H1 (cell line): ENCODE data around the gene PDE3A. TPM values are rescaled to one million over a fixed set of nuclear protein-coding genes. Genes with fewer than 3 reads are reported as not detected.

ENCODE experiments used
- CTCF ChIA-PET: fragments of 300-600 bp; sonication (Branson Sonifier 250); formaldehyde crosslinking; loops from one replicate; lab custom pipeline; 2021; ENCODE audit not compliant: partially characterized antibody; lab: Charles Lee
- POLR2A ChIA-PET: fragments of 300-600 bp; sonication (Branson Sonifier 250); formaldehyde crosslinking; loops from one replicate; lab custom pipeline; 2021; ENCODE audit warnings: inconsistent platforms; ENCODE audit not compliant: partially characterized antibody; lab: Charles Lee
- DNase-seq, 2 experiments: peaks; one replicate each; pipeline versions ENCODE4 v3.0.0 to v3.0.0-alpha.2; 2010 to 2022; ENCODE audit warnings: low spot score in 2 of 2, low read depth in 1 of 2, mixed read lengths in 1 of 2
- FAIRE-seq: peaks from 2 replicates; lab custom pipeline; 2011; peaks lifted over from hg19 to GRCh38; lab: Jason Lieb, UNC
- H2AFZ ChIP-seq: 2 replicates; pipeline ENCODE4 v1.8.1; 2012; ENCODE audit warnings: low read length, inconsistent platforms
- H2AK5ac ChIP-seq: 2 replicates; pipeline ENCODE4 v1.6.1; 2013; ENCODE audit warnings: low read depth, low read length
- H2BK120ac ChIP-seq: replicated peaks from 2 replicates; pipeline ENCODE3; 2013; ENCODE audit warnings: low read depth, low read length, inconsistent platforms
- H2BK12ac ChIP-seq: 2 replicates; pipeline ENCODE4 v1.6.1; 2013; ENCODE audit warnings: low read depth, low read length
- H2BK15ac ChIP-seq: 2 replicates; pipeline ENCODE4 v1.6.1; 2013; ENCODE audit warnings: low read length
- H2BK20ac ChIP-seq: 2 replicates; pipeline ENCODE4 v1.6.1; 2013; ENCODE audit warnings: low read length
- H2BK5ac ChIP-seq: 2 replicates; pipeline ENCODE4 v1.6.1; 2013; ENCODE audit warnings: low read depth, low read length
- H3K14ac ChIP-seq: 2 replicates; pipeline ENCODE4 v1.6.1; 2013; ENCODE audit warnings: inconsistent platforms; ENCODE audit not compliant: insufficient read length
- H3K18ac ChIP-seq: 2 replicates; pipeline ENCODE4 v1.6.1; 2013; ENCODE audit warnings: low read length; ENCODE audit errors: extremely low read depth
- H3K23ac ChIP-seq: 2 replicates; pipeline ENCODE4 v1.6.1; 2013; ENCODE audit warnings: inconsistent platforms; ENCODE audit not compliant: insufficient read length
- H3K23me2 ChIP-seq: 2 replicates; pipeline ENCODE4 v1.6.1; 2013; ENCODE audit warnings: low read depth, low read length
- H3K27ac ChIP-seq: 2 replicates; pipeline ENCODE4 v1.6.1; 2011; ENCODE audit warnings: low read depth, low read length, inconsistent platforms
- H3K27me3 ChIP-seq, 4 experiments: replicated peaks in 1 of 4; 1 replicate in 1 of 4; 2 replicates in 3 of 4; pipeline versions ENCODE4 v1.6.1 to v1.8.1; 2011 to 2013; ENCODE audit warnings: low read length in 3 of 4, mild to moderate bottlenecking in 3 of 4, inconsistent platforms in 2 of 4, mixed read lengths in 2 of 4, moderate library complexity in 1 of 4; ENCODE audit not compliant: control insufficient read depth in 3 of 4, insufficient read depth in 3 of 4; ENCODE audit errors: extremely low read depth in 1 of 4
- H3K36me3 ChIP-seq, 4 experiments: 2 replicates each; pipeline versions ENCODE4 v1.6.1 to v1.8.1; 2011 to 2013; ENCODE audit warnings: mild to moderate bottlenecking in 4 of 4, low read length in 3 of 4, moderate library complexity in 2 of 4, control low read depth in 1 of 4, inconsistent platforms in 1 of 4; ENCODE audit not compliant: insufficient read depth in 4 of 4, control insufficient read depth in 2 of 4
- H3K4ac ChIP-seq: replicated peaks from 2 replicates; pipeline ENCODE3; 2013; ENCODE audit warnings: low read length, low read depth, mixed read lengths, inconsistent platforms; ENCODE audit not compliant: insufficient read length
- H3K4me1 ChIP-seq, 4 experiments: replicated peaks in 1 of 4; 1 replicate in 1 of 4; 2 replicates in 3 of 4; pipeline versions ENCODE4 v1.6.1 to v1.8.1; 2011 to 2013; ENCODE audit warnings: low read length in 3 of 4, inconsistent platforms in 2 of 4, mixed read lengths in 1 of 4; ENCODE audit not compliant: insufficient read depth in 4 of 4, control insufficient read depth in 3 of 4
- H3K4me2 ChIP-seq, 2 experiments: 2 replicates each; pipeline versions ENCODE4 v1.6.1 to v1.8.1; 2011 to 2013; ENCODE audit warnings: low read depth in 2 of 2, low read length in 2 of 2, control low read depth in 1 of 2, inconsistent platforms in 1 of 2, mild to moderate bottlenecking in 1 of 2; ENCODE audit not compliant: insufficient read depth in 1 of 2
- H3K4me3 ChIP-seq, 4 experiments: fragments of 200-600, 300-600 bp in 1 of 4; sonication (generic), shearing (Covaris generic), sonication (Bioruptor Twin) in 1 of 4; 2 replicates each; pipeline versions ENCODE4 v1.5.1 to v1.8.1; 2011 to 2016; ENCODE audit warnings: low read length in 4 of 4, low read depth in 3 of 4, control low read depth in 2 of 4, inconsistent platforms in 2 of 4, mild to moderate bottlenecking in 2 of 4, mixed read lengths in 1 of 4, moderate library complexity in 1 of 4; ENCODE audit not compliant: insufficient read depth in 2 of 4; ENCODE audit errors: extremely low read depth in 1 of 4
- H3K56ac ChIP-seq: replicated peaks from 2 replicates; pipeline ENCODE3; 2013; ENCODE audit warnings: low read depth, mild to moderate bottlenecking, mixed read lengths, low read length, inconsistent platforms; ENCODE audit not compliant: insufficient read length
- H3K79me1 ChIP-seq: 2 replicates; pipeline ENCODE4 v1.6.1; 2013; ENCODE audit warnings: low read depth, low read length, control low read depth
- H3K79me2 ChIP-seq, 2 experiments: 2 replicates each; pipeline versions ENCODE4 v1.6.1 to v1.8.1; 2012 to 2013; ENCODE audit warnings: low read length in 2 of 2, mild to moderate bottlenecking in 2 of 2, inconsistent platforms in 1 of 2; ENCODE audit not compliant: insufficient read depth in 2 of 2, control insufficient read depth in 1 of 2
- H3K9ac ChIP-seq, 4 experiments: replicated peaks in 1 of 4; 1 replicate in 1 of 4; 2 replicates in 3 of 4; pipeline versions ENCODE4 v1.6.1 to v1.8.1; 2011 to 2013; ENCODE audit warnings: low read depth in 3 of 4, low read length in 3 of 4, control low read depth in 2 of 4, mild to moderate bottlenecking in 2 of 4, moderate library complexity in 2 of 4, inconsistent platforms in 1 of 4; ENCODE audit errors: extremely low read depth in 1 of 4
- H3K9me3 ChIP-seq, 2 experiments: 2 replicates each; pipeline versions ENCODE4 v1.6.1 to v1.8.1; 2012 to 2013; ENCODE audit warnings: mild to moderate bottlenecking in 2 of 2, moderate library complexity in 2 of 2, control low read depth in 1 of 2, inconsistent platforms in 1 of 2, low read depth in 1 of 2, low read length in 1 of 2, mixed read lengths in 1 of 2; ENCODE audit not compliant: insufficient read depth in 2 of 2
- H4K20me1 ChIP-seq, 2 experiments: replicated peaks in 1 of 2; 2 replicates each; pipeline versions ENCODE3 to v1.8.1; 2011 to 2013; ENCODE audit warnings: inconsistent platforms in 2 of 2, low read length in 2 of 2, mild to moderate bottlenecking in 1 of 2; ENCODE audit not compliant: insufficient read depth in 2 of 2, control insufficient read depth in 1 of 2
- H4K5ac ChIP-seq: 2 replicates; pipeline ENCODE4 v1.6.1; 2013; ENCODE audit warnings: low read length, low read depth, mixed read lengths, inconsistent platforms; ENCODE audit not compliant: insufficient read length
- H4K8ac ChIP-seq: 2 replicates; pipeline ENCODE4 v1.8.0; 2013; ENCODE audit warnings: mild to moderate bottlenecking, moderate library complexity, low read length, inconsistent platforms; ENCODE audit not compliant: insufficient read depth; ENCODE audit errors: extremely low read depth
- H4K91ac ChIP-seq: replicated peaks from 2 replicates; pipeline ENCODE3; 2013; ENCODE audit warnings: low read length, mixed read lengths, inconsistent platforms; ENCODE audit not compliant: insufficient read length
- BACH1 ChIP-seq: IDR thresholded peaks from 2 replicates; pipeline ENCODE4 v1.6.1; 2012; ENCODE audit warnings: low read length, improper control_type of control experiment
- CBX5 ChIP-seq: fragments of 300-800, 300-1000 bp; sonication (generic); IDR thresholded peaks from 2 replicates; pipeline ENCODE4 v1.7.1; 2016; ENCODE audit warnings: antibody characterized with exemption, low read length, low read depth
- CBX8 ChIP-seq: fragments of 300-800, 300-1000 bp; sonication (generic); IDR thresholded peaks from 2 replicates; pipeline ENCODE4 v1.7.1; 2016; ENCODE audit warnings: low read depth, low read length, borderline replicate concordance
- EZH2 ChIP-seq: fragments of 200-600 bp; sonication (generic); IDR thresholded peaks from 2 replicates; pipeline ENCODE4 v1.7.1; 2012; ENCODE audit warnings: low read depth, mild to moderate bottlenecking, moderate library complexity, low read length, inconsistent platforms; ENCODE audit not compliant: severe bottlenecking
- POLR2A ChIP-seq, 2 experiments: IDR thresholded peaks; 1 replicate in 1 of 2; 2 replicates in 1 of 2; pipeline ENCODE4 v1.6.1; 2011; ENCODE audit warnings: low read depth in 2 of 2, low read length in 2 of 2, mild to moderate bottlenecking in 2 of 2; ENCODE audit errors: control extremely low read depth in 1 of 2
- SP1 ChIP-seq: IDR thresholded peaks from 2 replicates; pipeline ENCODE4 v1.6.1; 2011; ENCODE audit warnings: low read depth, low read length
- SUZ12 ChIP-seq: fragments of 200-600 bp; sonication (generic); IDR thresholded peaks from 2 replicates; pipeline ENCODE4 v1.6.1; 2012; ENCODE audit warnings: mild to moderate bottlenecking, inconsistent platforms, low read length, moderate library complexity, mixed read lengths
- TCF12 ChIP-seq: IDR thresholded peaks from 2 replicates; pipeline ENCODE4 v1.6.1; 2011; ENCODE audit warnings: low read depth, mild to moderate bottlenecking, low read length
- WGBS, 2 experiments: shearing (Covaris generic) in 1 of 2; methylation state at CpG; one replicate each; pipeline versions ENCODE4 v1.1.6 to v1.1.7; 2013 to 2015; ENCODE audit warnings: low lambda C conversion rate in 2 of 2, mixed read lengths in 2 of 2, inconsistent platforms in 1 of 2, low coverage in 1 of 2, missing lambda C conversion rate in 1 of 2; ENCODE audit not compliant: insufficient replicate concordance in 2 of 2, insufficient coverage in 1 of 2, insufficient read length in 1 of 2; ENCODE audit errors: extremely low coverage in 1 of 2, missing lambda C conversion rate in 1 of 2; 5-methylcytosine and 5-hydroxymethylcytosine counted together
- polyA plus RNA-seq, 7 experiments: library from polyadenylated mRNA; depleted of rRNA in 3 of 7; stranded (reverse) in 5 of 7; unstranded in 2 of 7; fragments of >200 nt in 5 of 7; fragments of 200-250 nt in 2 of 7; gene quantifications; 1 replicate in 5 of 7; 2 replicates in 1 of 7; 4 replicates in 1 of 7; pipeline versions ENCODE4 v1.2.1 to v1.2.3, GENCODE V29; 2011 to 2013; ENCODE audit warnings: missing spikeins in 2 of 7, mixed read lengths in 2 of 7
- total RNA-seq: library from RNA; stranded (reverse); fragmentation: NEBNext Ultra II Directional; extraction: Animal tissue kit (Norgen Biotek cat#: 25700); gene quantifications from 2 replicates; pipeline ENCODE4 v1.2.1, GENCODE V29; 2021
- TF ChIP-seq, protein P1 (sequence below): IDR thresholded peaks from 2 replicates; pipeline ENCODE4 v1.6.1; 2012; ENCODE audit warnings: low read length, inconsistent platforms
- TF ChIP-seq, protein P2 (sequence below): IDR thresholded peaks from 2 replicates; pipeline ENCODE4 v1.6.1; 2012; ENCODE audit warnings: inconsistent platforms

Gene PDE3A
- total and polyA plus RNA-seq, 2 of the 8 experiments (the other 6 are each of a cell fraction or from before 2014, with no cell fraction given), result 1.4 to 3.4 TPM

DNA sequence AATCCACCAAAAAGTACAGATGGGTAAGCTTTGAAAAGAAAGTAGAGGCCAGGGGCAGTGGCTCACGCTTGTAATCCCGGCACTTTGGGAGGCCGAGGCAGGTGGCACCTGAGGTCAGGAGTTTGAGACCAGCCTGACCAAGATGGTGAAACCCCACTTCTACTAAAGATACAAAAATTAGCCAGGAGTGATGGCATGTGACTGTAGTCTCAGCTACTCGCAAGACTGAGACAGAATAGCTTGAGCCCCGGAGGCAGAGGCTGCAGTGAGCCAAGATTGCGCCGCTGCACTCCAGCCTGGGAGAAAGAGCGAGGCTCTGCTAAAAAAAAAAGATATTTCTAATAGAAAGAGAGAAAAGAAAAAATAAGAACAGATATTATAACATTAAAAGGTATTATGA, 192.6 kb downstream of the PDE3A start:
- no peaks in the 10 kb centered on the region for H3K4me1 ChIP-seq
- no peak overlapping the region for H4K91ac ChIP-seq
- H3K9me3 ChIP-seq, result no peaks in the 10 kb centered on the region; a peak in 1 of 4 replicates
- CTCF ChIA-PET, result interaction anchor here (0.8 to 1.3 kb wide), 3 partner anchors 9 to 12 kb away, joined by 3 to 6 read pairs (median 3); no protein-coding TSS in a partner anchor
- DNase-seq (no peak), FAIRE-seq (no peak)
- H4K20me1 ChIP-seq, result no peaks in the 10 kb centered on the region
- no peak overlapping the region for H2AFZ ChIP-seq
- H2BK5ac ChIP-seq, result no peak overlapping the region
- POLR2A ChIA-PET, result no interaction called here
- no peaks in the 10 kb centered on the region for H3K79me2 ChIP-seq
- no peak overlapping the region for H3K4ac ChIP-seq
- H3K4me2 ChIP-seq, result no peak overlapping the region
- H3K56ac ChIP-seq, result no peak overlapping the region
- no peak overlapping the region for H2BK15ac ChIP-seq
- no peaks in the 10 kb centered on the region for H3K79me1 ChIP-seq
- H2BK120ac ChIP-seq, result no peak overlapping the region
- TF ChIP-seq EZH2, result no peak
- TF ChIP-seq CBX8, result no peak
- TF ChIP-seq, protein P1, sequence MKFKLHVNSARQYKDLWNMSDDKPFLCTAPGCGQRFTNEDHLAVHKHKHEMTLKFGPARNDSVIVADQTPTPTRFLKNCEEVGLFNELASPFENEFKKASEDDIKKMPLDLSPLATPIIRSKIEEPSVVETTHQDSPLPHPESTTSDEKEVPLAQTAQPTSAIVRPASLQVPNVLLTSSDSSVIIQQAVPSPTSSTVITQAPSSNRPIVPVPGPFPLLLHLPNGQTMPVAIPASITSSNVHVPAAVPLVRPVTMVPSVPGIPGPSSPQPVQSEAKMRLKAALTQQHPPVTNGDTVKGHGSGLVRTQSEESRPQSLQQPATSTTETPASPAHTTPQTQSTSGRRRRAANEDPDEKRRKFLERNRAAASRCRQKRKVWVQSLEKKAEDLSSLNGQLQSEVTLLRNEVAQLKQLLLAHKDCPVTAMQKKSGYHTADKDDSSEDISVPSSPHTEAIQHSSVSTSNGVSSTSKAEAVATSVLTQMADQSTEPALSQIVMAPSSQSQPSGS, result no peak
- no peak for TF ChIP-seq BACH1
- TF ChIP-seq POLR2A (IDR thresholded peaks at IDR 0.05; ENCODE audit: control extremely low read depth in 1 of 2, low read depth in 2 of 2, low read length in 2 of 2), result no peak
- no peak for TF ChIP-seq TCF12
- TF ChIP-seq CBX5, result no peak
- TF ChIP-seq, protein P2, sequence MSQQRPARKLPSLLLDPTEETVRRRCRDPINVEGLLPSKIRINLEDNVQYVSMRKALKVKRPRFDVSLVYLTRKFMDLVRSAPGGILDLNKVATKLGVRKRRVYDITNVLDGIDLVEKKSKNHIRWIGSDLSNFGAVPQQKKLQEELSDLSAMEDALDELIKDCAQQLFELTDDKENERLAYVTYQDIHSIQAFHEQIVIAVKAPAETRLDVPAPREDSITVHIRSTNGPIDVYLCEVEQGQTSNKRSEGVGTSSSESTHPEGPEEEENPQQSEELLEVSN, result no peak
- no peak for TF ChIP-seq SUZ12
- TF ChIP-seq SP1, result no peak
- H3K18ac ChIP-seq, result no peak overlapping the region
- H4K5ac ChIP-seq, result no peak overlapping the region
- no peak overlapping the region for H4K8ac ChIP-seq
- H3K36me3 ChIP-seq, result no peaks in the 10 kb centered on the region
- no peaks in the 10 kb centered on the region for H3K27me3 ChIP-seq
- no peak overlapping the region for H3K14ac ChIP-seq
- no peak overlapping the region for H3K23ac ChIP-seq
- H2BK12ac ChIP-seq, result no peak overlapping the region
- 96% methylated on average over 8 of the region's 8 CpGs; no CpG with 5 or more reads in 1 of the 2 experiments for WGBS, 2 experiments
- H3K9ac ChIP-seq, result no peak overlapping the region
- H2BK20ac ChIP-seq, result no peak overlapping the region
- H3K4me3 ChIP-seq, result no peak overlapping the region
- no peaks in the 10 kb centered on the region for H3K23me2 ChIP-seq
- no peak overlapping the region for H3K27ac ChIP-seq
- H2AK5ac ChIP-seq, result no peak overlapping the region
